HPDE6-E6E7 (cell line): ENCODE measurements around the gene DDA1.

Experiments
- DNase-seq: peaks from one replicate; pipeline ENCODE4 v3.0.0; 2011; ENCODE audit warnings: missing footprints; ENCODE audit errors: extremely low spot score

The DDA1 gene

GRCh38 chr19:17311455-17312188, 2.3 kb downstream of the DDA1 start:
- DNase-seq = no peak

DNA sequence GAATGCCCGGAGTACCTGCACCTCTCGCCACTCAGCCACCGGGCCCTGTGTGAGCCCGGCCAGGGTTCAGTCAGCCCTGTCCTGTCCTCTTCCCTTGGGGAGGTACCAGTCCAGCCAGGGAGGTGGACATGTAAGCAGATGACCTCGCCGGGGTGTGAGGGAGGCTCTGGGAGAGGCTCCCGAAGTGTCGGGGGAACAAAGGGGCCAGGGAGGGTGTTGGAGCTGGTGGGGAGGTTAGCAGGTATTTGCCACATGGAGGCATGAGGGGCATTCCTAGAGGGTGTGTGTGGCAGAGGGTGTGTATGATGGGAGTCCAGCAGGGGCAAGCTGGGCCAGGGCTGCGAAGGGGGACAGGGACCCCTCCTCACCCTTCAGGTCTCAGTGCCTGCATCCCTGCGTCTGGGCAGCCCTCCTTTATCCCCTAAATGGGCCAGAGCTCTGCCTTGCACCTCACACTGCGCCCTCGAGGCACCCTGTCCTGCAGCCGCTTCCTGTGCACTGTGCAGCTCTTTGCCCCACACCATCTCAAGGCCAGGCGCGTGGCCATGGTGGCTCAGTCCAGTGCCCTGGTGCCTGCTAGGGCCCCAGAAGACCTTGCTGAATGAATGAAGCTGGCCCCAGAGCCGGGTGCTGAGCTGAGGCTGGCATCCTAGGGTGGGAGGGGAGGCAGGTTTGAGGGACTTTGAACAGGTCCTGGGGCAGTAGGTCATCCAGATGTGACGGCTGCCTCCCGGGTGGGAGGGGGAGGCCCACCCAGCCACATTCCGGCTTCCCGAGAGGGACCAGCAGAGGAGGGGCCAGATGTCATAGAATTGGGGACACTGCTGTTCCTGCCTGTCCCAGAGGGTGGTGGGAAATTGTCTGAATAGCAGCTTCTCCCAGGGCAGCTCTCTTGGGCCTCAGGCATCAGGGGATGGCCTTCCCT, 3.1 kb downstream of the DDA1 start:
- no peak for DNase-seq

- DNase-seq = no peak
These were observed 4.7 kb downstream of the DDA1 start for GRCh38 chr19:17314007-17314593.

DNA sequence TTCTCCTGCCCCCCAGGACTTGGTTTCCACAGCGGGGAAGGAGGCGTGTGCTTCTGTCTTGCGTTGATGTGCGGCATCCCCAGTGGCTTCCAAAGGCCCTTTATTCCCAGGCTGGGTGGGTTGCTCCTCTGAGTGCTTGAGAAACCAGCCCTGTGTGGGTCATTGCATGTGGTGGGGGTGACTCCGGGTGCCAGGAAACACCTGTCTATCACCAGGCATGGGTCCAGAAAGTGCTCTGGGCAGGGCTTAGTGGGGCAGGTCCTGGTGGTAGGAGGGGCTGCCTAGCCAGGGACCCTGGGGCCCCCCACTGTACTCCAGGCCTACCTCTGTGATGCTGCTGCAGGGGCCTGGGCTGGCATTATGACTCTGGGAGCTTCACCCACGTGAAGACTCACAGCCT, 9.6 kb downstream of the DDA1 start:
- no peak for DNase-seq

DNA sequence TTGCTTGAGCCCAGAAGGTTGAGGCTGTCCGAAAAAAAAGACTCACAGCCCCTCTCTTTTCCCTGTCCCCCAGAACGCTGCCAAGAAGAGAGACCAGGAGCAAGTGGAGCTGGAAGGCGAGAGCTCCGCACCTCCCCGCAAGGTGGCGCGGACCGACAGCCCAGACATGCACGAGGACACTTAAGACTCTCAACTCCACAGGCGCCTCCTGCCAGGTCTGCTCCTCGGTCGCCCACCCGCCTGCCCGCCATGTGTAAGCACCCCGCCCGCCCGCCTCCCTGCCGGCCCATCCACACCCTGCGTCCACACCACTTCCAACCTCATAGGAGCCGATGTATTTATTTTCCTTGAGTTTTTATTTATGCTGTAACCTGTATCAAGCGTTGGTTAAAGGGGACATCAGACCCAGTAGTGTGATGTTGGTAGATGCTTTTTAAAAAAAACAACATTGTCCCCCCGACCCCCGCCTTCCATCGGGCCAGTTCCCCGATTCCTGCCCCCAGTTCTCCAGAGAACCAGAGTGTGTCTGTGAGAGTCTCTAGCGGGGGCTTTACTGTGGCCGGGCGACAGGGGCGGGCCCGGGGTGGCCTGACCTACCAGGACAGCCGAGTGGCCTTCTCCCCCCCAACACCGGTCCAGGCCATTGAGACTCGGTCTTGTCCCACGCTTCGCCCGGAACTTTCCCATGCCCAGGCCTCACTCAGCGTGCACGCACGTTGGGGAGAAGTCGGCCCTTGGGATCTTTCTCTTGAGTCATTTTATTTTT, 10.3 kb downstream of the DDA1 start:
- no peak for DNase-seq

DNA sequence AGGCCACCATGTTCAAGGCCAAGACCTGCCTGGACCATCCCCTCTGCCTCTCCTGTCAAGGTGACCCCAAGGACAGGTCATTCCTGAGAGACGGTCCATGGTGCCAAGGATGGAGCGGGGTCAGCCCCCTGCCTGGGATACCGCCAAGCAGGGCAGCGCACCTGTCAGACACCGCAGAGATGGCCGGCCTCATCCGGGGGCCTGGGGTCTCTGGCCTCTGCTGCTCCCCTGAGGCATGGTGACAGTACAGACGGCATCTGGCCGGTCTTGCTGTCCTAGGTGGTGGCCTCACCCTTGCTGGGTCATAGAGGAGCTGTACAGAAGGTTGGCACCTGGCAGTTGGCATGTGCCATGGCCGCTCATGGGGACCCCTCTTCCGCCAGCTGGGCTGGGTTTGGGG, 11.1 kb downstream of the DDA1 start:
- DNase-seq = no peak

GRCh38 chr19:17321655-17322489, 12.5 kb downstream of the DDA1 start:
- DNase-seq = no peak

DNA sequence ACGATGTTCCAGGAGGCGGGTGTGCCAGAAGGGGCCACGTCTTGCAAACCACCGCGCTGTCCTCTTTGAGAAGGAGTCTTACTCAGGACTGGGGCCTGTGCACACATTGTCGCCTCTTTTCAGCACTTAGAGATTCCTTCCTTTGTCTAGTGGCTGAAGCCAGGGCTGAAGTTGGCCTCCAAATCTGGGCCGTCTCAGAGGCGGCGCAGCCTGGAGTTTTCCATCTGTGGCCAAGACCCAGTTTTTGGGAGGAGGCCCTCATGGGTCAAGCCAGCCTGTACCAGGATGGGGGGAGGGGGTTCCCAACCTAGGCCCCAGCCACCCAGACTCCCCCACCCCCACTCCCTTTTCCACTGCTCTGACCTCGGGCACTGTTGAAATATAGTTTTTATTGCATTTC, 13.5 kb downstream of the DDA1 start:
- no peak for DNase-seq

- DNase-seq = no peak
These were observed 14.1 kb downstream of the DDA1 start for GRCh38 chr19:17323300-17323963.

DNA sequence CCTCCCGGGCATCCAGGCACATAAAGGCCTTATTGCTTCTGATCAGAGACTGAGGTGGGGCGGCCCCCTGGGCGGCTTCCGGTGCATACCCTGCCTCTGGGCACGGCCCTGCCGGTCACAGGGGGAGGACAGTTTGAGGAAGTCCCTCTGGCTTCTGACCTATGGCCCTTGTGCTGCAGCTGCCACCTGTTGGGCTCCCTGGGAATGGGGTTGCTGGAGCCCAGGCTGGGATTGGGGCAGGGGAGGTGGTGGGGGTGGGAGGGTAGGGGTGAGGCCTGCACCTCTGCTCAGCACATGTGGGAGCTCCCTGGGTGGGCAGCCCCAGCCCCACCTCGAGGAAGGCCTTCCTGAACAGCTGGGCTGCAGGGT, 14.6 kb downstream of the DDA1 start:
- no peak for DNase-seq

- DNase-seq = no peak
These were observed 15.2 kb downstream of the DDA1 start for GRCh38 chr19:17324357-17325114.

DNA sequence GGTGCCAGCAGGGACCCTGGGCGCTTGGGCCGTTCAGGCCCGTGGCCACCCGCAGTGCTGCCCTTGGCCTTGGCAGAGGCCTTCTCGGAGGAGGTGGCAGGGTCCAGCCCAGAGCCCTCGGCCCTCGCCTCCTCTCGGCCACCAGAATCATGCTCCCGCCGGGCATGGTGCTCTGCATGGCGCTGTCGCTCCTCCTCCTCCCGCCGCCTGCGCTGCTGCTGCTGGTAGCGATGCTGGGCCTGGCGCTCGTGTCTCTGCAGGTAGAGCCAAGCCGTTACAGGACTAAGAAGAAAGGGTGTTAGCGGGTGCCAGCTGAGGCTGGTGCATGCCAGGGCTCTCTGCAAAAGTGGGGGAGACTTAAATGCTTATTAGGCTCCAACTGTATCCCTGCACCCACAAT, 15.8 kb downstream of the DDA1 start:
- no peak for DNase-seq

DNA sequence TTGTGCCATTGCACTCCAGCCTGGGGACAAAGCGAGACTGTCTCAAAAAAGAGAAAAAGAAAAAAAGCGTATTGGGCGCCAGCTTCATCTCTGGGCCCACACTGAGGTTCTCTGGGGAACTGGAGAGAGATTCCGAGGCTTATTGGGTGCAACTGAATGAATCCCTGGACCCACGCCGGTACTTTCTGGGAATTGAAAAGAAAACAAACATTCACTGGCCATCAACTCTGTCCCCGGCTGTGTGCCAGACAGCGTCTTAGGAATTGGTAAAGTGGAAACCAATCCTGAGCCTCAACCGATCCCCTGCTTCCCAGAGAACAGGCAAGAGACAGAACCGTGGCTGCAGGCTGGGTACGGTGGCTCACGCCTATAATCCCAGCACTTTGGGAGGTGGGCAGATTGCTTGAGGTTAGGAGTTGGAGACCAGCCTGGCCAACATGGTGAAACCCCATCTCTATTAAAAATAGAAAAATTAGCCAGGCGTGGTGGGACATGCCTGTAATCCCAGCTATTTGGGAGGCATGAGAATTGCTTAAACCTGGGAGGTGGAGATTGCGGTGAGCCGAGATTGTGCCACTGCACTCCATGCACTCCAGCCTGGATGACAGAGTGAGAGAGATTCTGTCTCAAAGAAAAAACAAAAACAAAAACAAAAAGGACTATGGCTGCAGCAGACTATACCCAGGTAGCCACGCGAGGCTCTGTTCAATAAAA, 16.7 kb downstream of the DDA1 start:
- DNase-seq = no peak

GRCh38 chr19:17326595-17326966, 17.2 kb downstream of the DDA1 start:
- DNase-seq = no peak

DNA sequence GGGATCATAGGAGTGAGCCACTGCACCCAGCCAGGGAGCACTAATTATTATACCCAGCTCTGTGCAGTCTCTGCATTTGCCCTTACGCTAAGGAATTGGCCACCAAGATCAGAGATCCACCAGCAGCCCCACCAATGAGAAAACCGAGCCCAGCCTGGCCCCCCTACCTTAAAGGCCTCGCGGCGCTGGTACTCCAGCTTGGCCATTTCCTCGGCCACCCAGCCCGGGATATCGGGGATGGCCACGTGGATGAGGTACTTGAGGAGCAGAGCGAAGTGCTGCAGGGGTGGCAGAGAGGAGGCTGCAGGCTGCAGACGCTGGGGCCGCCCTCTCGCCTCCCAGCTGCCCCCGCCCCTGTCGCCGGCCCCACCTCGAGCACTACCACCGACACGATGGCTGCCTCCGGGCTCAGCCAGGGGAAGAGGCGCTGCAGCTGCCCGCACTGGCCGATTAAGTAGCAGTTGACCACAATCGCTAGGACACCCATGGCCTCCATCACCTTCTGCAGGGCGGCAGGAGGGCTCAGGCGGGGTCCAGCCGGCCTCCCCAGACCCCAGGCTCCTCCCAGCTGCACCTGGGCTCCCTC, 17.8 kb downstream of the DDA1 start:
- no peak for DNase-seq

- no peak for DNase-seq
These were observed 18.5 kb downstream of the DDA1 start for GRCh38 chr19:17327654-17328516.

GRCh38 chr19:17328517-17329365, 19.4 kb downstream of the DDA1 start:
- no peak for DNase-seq
